ENCODE data around the gene IL1A. TPM values are rescaled to one million over a fixed set of nuclear protein-coding genes. Genes with fewer than 3 reads are reported as not detected.

Gene IL1A
- total and polyA plus RNA-seq, 10 of the 15 experiments (the other 5 are each of a cell fraction or from before 2014, with no cell fraction given): 0.10 to 8.7 (median 6.9) TPM

DNA sequence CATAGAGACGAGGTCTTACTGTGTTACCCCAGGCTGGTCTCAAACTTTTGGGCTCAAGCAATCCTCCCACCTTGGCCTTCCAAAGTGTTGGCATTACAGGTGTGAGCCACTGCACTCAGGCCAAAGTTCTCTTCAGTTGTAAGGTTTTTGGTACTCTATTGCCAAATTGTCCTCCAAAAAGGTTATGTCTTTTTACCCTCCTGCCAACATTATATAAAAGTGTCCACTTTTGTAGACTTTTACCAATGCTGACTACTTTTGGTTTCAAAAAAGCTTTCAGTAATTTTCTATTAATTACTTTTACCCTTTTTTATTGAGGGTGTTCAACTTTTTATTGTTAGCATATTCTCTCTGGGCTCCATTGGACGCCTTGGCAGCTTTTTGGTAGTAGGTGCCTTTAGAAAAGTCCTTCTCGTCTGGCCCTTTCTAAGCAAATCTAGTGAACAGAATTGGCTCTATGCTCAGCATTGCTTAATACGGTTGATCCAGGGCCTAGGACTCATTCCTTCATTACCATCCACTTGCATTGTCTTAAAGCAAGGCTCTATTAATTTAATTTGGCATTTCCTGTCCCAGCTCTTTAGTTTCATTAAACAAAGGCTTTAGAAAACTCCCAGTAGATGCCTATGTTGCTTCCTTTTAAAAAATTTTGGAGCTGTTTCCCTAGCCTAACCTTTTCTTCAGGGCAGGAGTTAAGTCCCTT, 16.7 kb upstream of the IL1A start:
- no TSS peak for BruUV-seq (replicated peaks)
- Histone ChIP-seq H4K20me1 (ENCODE audit: control insufficient read depth, insufficient read depth) (no peaks in the 10 kb centered on the region), H3K36me3 (ENCODE audit: control insufficient read depth in 2 of 2, insufficient read depth in 2 of 2, low read length in 1 of 2) (no peaks in the 10 kb centered on the region), H3K4me3 (no peak overlapping the region), H2AFZ (ENCODE audit: control insufficient read depth, low read depth, low read length) (no peak overlapping the region), H3K27ac (ENCODE audit: control insufficient read depth, insufficient read depth) (no peak overlapping the region), H3K9ac (ENCODE audit: control insufficient read depth, insufficient read depth, low read length) (no peak overlapping the region), H3K4me1 (ENCODE audit: control insufficient read depth, insufficient read depth, low read length) (peaks cover 19% of the 10 kb centered on the region), H3K79me2 (ENCODE audit: control insufficient read depth, insufficient read depth, low read length) (no peaks in the 10 kb centered on the region), H3K9me3 (replicated peaks; ENCODE audit: control insufficient read depth, insufficient read depth, low read length) (no peaks in the 10 kb centered on the region), H3K27me3 (replicated peaks in 1 of 2; ENCODE audit: control insufficient read depth in 2 of 2, insufficient read depth in 2 of 2, low read length in 1 of 2) (no peaks in the 10 kb centered on the region), H3K4me2 (ENCODE audit: control insufficient read depth, insufficient read depth) (no peak overlapping the region)
- ChIA-PET POLR2A (interaction anchor here (0.6 to 2.3 kb wide), 7 partner anchors 11 to 38 kb away, joined by 3 to 6 read pairs (median 4); no protein-coding TSS in a partner anchor), CTCF (interaction anchor here (0.6 to 1.3 kb wide), 5 partner anchors 9 to 84 kb away, joined by 3 to 4 read pairs (median 3); no protein-coding TSS in a partner anchor), SMC1A (ENCODE audit: uncharacterized antibody, unreplicated experiment) (interaction anchor here (0.6 to 3.7 kb wide), 10 partner anchors 9 to 251 kb away, joined by 3 to 33 read pairs (median 3); partner anchors contain the start of genes IL1A and IL1B), RAD21 (ENCODE audit: unreplicated experiment) (interaction anchor here (0.7 to 4.6 kb wide), 4 partner anchors 11 to 51 kb away, joined by 3 to 22 read pairs (median 5); no protein-coding TSS in a partner anchor)
- TF ChIP-seq, protein P1, sequence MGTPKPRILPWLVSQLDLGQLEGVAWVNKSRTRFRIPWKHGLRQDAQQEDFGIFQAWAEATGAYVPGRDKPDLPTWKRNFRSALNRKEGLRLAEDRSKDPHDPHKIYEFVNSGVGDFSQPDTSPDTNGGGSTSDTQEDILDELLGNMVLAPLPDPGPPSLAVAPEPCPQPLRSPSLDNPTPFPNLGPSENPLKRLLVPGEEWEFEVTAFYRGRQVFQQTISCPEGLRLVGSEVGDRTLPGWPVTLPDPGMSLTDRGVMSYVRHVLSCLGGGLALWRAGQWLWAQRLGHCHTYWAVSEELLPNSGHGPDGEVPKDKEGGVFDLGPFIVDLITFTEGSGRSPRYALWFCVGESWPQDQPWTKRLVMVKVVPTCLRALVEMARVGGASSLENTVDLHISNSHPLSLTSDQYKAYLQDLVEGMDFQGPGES (IDR thresholded peaks at IDR 0.05): no peak
- TF ChIP-seq MEF2A (IDR thresholded peaks at IDR 0.05; ENCODE audit: insufficient read depth, low read depth, low read length) (no peak), FOS (IDR thresholded peaks at IDR 0.05; ENCODE audit: borderline replicate concordance, extremely low read depth, insufficient read length) (no peak), GABPA (IDR thresholded peaks at IDR 0.05; ENCODE audit: low read depth) (no peak), RAD51 (IDR thresholded peaks at IDR 0.05) (no peak), CHD4 (IDR thresholded peaks at IDR 0.05) (no peak), ZNF274 (IDR thresholded peaks at IDR 0.05; ENCODE audit: insufficient read depth, insufficient read length) (no peak), RAD21 (IDR thresholded peaks at IDR 0.05; ENCODE audit: insufficient read depth, low read depth, low read length) (no peak), MEF2B (IDR thresholded peaks at IDR 0.05; ENCODE audit: partially characterized antibody, poor library complexity, severe bottlenecking) (no peak), NBN (IDR thresholded peaks at IDR 0.05) (no peak)
- TF ChIP-seq, protein P2, sequence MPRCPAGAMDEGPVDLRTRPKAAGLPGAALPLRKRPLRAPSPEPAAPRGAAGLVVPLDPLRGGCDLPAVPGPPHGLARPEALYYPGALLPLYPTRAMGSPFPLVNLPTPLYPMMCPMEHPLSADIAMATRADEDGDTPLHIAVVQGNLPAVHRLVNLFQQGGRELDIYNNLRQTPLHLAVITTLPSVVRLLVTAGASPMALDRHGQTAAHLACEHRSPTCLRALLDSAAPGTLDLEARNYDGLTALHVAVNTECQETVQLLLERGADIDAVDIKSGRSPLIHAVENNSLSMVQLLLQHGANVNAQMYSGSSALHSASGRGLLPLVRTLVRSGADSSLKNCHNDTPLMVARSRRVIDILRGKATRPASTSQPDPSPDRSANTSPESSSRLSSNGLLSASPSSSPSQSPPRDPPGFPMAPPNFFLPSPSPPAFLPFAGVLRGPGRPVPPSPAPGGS (IDR thresholded peaks at IDR 0.05; ENCODE audit: borderline replicate concordance, insufficient read depth, low read depth, low read length, poor library complexity, severe bottlenecking): no peak
- ATAC-seq: no peak
- intact Hi-C loops (cut with micrococcal nuclease; ENCODE audit: unreplicated experiment): no loop called here
- in situ Hi-C loops (cut with MboI): no loop called here
- DNase-seq (ENCODE audit: low read depth, low spot score): no peak
- FAIRE-seq: no peak
- WGBS (ENCODE audit: insufficient coverage, insufficient replicate concordance, low lambda C conversion rate, missing lambda C conversion rate): 95% methylated on average over 4 of the region's 4 CpGs

Data from GM12878 (cell line).